Stimulated activated CD8-positive, alpha-beta memory T cell treated with anti-CD3 and anti-CD28 coated beads, Interleukin-12 subunit alpha, Interleukin-12 subunit beta, amount 100 ng/mL, for 1 hour (primary cell): ENCODE data around the gene HRNR.

ENCODE experiments used
- DNase-seq: peaks from one replicate; pipeline ENCODE4 v3.0.0-alpha.2; 2020; ENCODE audit warnings: low read depth

The HRNR gene

GRCh38 chr1:152188673-152189591 lies 35.1 kb downstream of the HRNR start:
- peak; percentile 70 for DNase-seq

GRCh38 chr1:152186556-152187285 lies 37.3 kb downstream of the HRNR start:
- DNase-seq: no peak

GRCh38 chr1:152185544-152186391 lies 38.2 kb downstream of the HRNR start:
- DNase-seq: peak; percentile 15

GRCh38 chr1:152182944-152183361 lies 41.0 kb downstream of the HRNR start:
- no peak for DNase-seq

GRCh38 chr1:152182431-152182830 lies 41.6 kb downstream of the HRNR start:
- no peak for DNase-seq

- no peak for DNase-seq
These were observed 44.4 kb downstream of the HRNR start for GRCh38 chr1:152179566-152179965.

GRCh38 chr1:152170287-152170905 lies 53.6 kb downstream of the HRNR start:
- no peak for DNase-seq

- no peak for DNase-seq
These were observed 54.5 kb downstream of the HRNR start for GRCh38 chr1:152169366-152170025.

GRCh38 chr1:152168535-152168868 lies 55.5 kb downstream of the HRNR start:
- DNase-seq: no peak

- no peak for DNase-seq
These were observed 56.0 kb downstream of the HRNR start for GRCh38 chr1:152167835-152168534.

- no peak for DNase-seq
These were observed 57.0 kb downstream of the HRNR start for GRCh38 chr1:152166966-152167365.

- DNase-seq: no peak
These were observed 58.5 kb downstream of the HRNR start for GRCh38 chr1:152165286-152166077.

GRCh38 chr1:152164517-152165136 lies 59.4 kb downstream of the HRNR start:
- no peak for DNase-seq

GRCh38 chr1:152162792-152163463 lies 61.1 kb downstream of the HRNR start:
- no peak for DNase-seq
